GM12878 (cell line): ENCODE measurements around the gene STRA8. TPM values are rescaled to one million over a fixed set of nuclear protein-coding genes. Genes with fewer than 3 reads are reported as not detected.

ENCODE experiments used
- ATAC-seq: fragments of 200-7000 bp; cut with Tn5 transposase; 3 replicates; pipeline ENCODE4 v1.9.1; 2020; ENCODE audit warnings: mild to moderate bottlenecking, moderate library complexity
- BruUV-seq: library from RNA; stranded (reverse); fragments of 400-500 nt; replicated peaks from 2 replicates; lab custom pipeline; 2021; lab: Mats Ljungman, UMichigan
- CTCF ChIA-PET: fragments of 300-600 bp; sonication (Branson Sonifier 250); formaldehyde crosslinking; extraction: SDS; loops from one replicate; lab custom pipeline; 2021; ENCODE audit warnings: inconsistent platforms; lab: Yijun Ruan, JAX
- POLR2A ChIA-PET: fragments of 350-600 bp; formaldehyde crosslinking; extraction: SDS; loops from one replicate; lab custom pipeline; 2021; ENCODE audit warnings: inconsistent platforms; lab: Charles Lee
- RAD21 ChIA-PET: fragments of 300-600 bp; sonication (Branson Sonifier 250); formaldehyde crosslinking; loops from one replicate; lab custom pipeline; 2023; ENCODE audit warnings: antibody characterized with exemption; ENCODE audit not compliant: unreplicated experiment; lab: Charles Lee
- SMC1A ChIA-PET: fragments of 300-600 bp; sonication (Branson Sonifier 250); formaldehyde crosslinking; loops from one replicate; lab custom pipeline; 2023; ENCODE audit not compliant: unreplicated experiment, uncharacterized antibody; lab: Charles Lee
- DNase-seq: peaks from one replicate; pipeline ENCODE4 v3.0.0-alpha.2; 2011; ENCODE audit warnings: low read depth, low spot score
- FAIRE-seq: peaks from 3 replicates; lab custom pipeline; 2011; peaks lifted over from hg19 to GRCh38; lab: Jason Lieb, UNC
- H2AFZ ChIP-seq: 2 replicates; pipeline ENCODE4 v1.6.0; 2011; ENCODE audit warnings: low read depth, low read length, control low read depth; ENCODE audit not compliant: control insufficient read depth
- H3K27ac ChIP-seq: 2 replicates; pipeline ENCODE4 v1.5.1; 2011; ENCODE audit warnings: control low read depth; ENCODE audit not compliant: control insufficient read depth, insufficient read depth
- H3K27me3 ChIP-seq, 2 experiments: replicated peaks in 1 of 2; 2 replicates each; pipeline versions ENCODE4 v1.6.0 to v1.6.1; 2011; ENCODE audit warnings: low read length in 1 of 2; ENCODE audit not compliant: control insufficient read depth in 2 of 2, insufficient read depth in 2 of 2
- H3K36me3 ChIP-seq, 2 experiments: 2 replicates each; pipeline ENCODE4 v1.5.1; 2011; ENCODE audit warnings: low read length in 1 of 2; ENCODE audit not compliant: control insufficient read depth in 2 of 2, insufficient read depth in 2 of 2
- H3K4me1 ChIP-seq: 2 replicates; pipeline ENCODE4 v1.6.1; 2011; ENCODE audit warnings: mild to moderate bottlenecking, low read length, moderate library complexity, mixed read lengths; ENCODE audit not compliant: control insufficient read depth, insufficient read depth
- H3K4me2 ChIP-seq: 2 replicates; pipeline ENCODE4 v1.6.0; 2011; ENCODE audit warnings: control low read depth; ENCODE audit not compliant: control insufficient read depth, insufficient read depth
- H3K4me3 ChIP-seq: fragments of 200-600 bp; sonication (generic); 2 replicates; pipeline ENCODE4 v1.5.1; 2016
- H3K79me2 ChIP-seq: 2 replicates; pipeline ENCODE4 v1.6.0; 2011; ENCODE audit warnings: low read length; ENCODE audit not compliant: control insufficient read depth, insufficient read depth
- H3K9ac ChIP-seq: 2 replicates; pipeline ENCODE4 v1.8.0; 2011; ENCODE audit warnings: low read length, control low read depth, mixed read lengths; ENCODE audit not compliant: control insufficient read depth, insufficient read depth
- H3K9me3 ChIP-seq: replicated peaks from 3 replicates; pipeline ENCODE4 v1.5.1; 2011; ENCODE audit warnings: mild to moderate bottlenecking, low read length; ENCODE audit not compliant: control insufficient read depth, insufficient read depth
- H4K20me1 ChIP-seq: 2 replicates; pipeline ENCODE4 v1.6.0; 2011; ENCODE audit not compliant: control insufficient read depth, insufficient read depth
- EGR1 ChIP-seq, 2 experiments: IDR thresholded peaks; 1 replicate in 1 of 2; 2 replicates in 1 of 2; pipeline ENCODE4 v1.6.1; 2011 to 2012; ENCODE audit warnings: low read depth in 2 of 2, low read length in 2 of 2, borderline replicate concordance in 1 of 2, mild to moderate bottlenecking in 1 of 2, moderate library complexity in 1 of 2
- NR2C1 ChIP-seq: fragments of 450-650 bp; IDR thresholded peaks from 2 replicates; pipeline ENCODE4 v1.6.1; 2017; ENCODE audit warnings: antibody characterized with exemption, mild to moderate bottlenecking, moderate library complexity
- PAX5 ChIP-seq: IDR thresholded peaks from 2 replicates; pipeline ENCODE4 v1.6.1; 2011; ENCODE audit warnings: low read depth, low read length, borderline replicate concordance
- RUNX3 ChIP-seq: IDR thresholded peaks from 2 replicates; pipeline ENCODE4 v1.6.1; 2012; ENCODE audit warnings: low read length, inconsistent platforms
- SREBF2 ChIP-seq: IDR thresholded peaks from 2 replicates; pipeline ENCODE4 v1.6.1; 2012; ENCODE audit warnings: mild to moderate bottlenecking, low read length
- STAT1 ChIP-seq: fragments of 450-650 bp; conservative IDR thresholded peaks from 2 replicates; pipeline ENCODE4 v1.6.1; 2014; ENCODE audit warnings: antibody characterized with exemption, mild to moderate bottlenecking
- ZNF687 ChIP-seq: fragments of 450-650 bp; IDR thresholded peaks from 2 replicates; pipeline ENCODE4 v1.6.1; 2017; ENCODE audit warnings: mild to moderate bottlenecking, moderate library complexity
- WGBS: methylation state at CpG from one replicate; pipeline ENCODE4 v1.1.6; 2016; ENCODE audit warnings: low lambda C conversion rate; ENCODE audit not compliant: insufficient replicate concordance, insufficient coverage; ENCODE audit errors: missing lambda C conversion rate; 5-methylcytosine and 5-hydroxymethylcytosine counted together
- in situ Hi-C: fragments of 300-500 bp; cut with MboI; formaldehyde crosslinking; loops from 9 replicates; pipeline ENCODE4 v1.14.3; 2018; ENCODE audit warnings: mixed read lengths
- intact Hi-C: fragments of 100-400 bp; cut with micrococcal nuclease; formaldehyde crosslinking; loops from one replicate; pipeline ENCODE4 v1.14.2; 2022; ENCODE audit not compliant: unreplicated experiment
- polyA plus RNA-seq, 11 experiments: library from polyadenylated mRNA; depleted of rRNA in 4 of 11; unstranded in 6 of 11; stranded (reverse) in 5 of 11; fragments of >200 nt; fragmentation: Nextera tagmentation in 4 of 11; fragmentation: Illumina TruSeq in 1 of 11; extraction: Ambion mirVana in 4 of 11; extraction: Trizol in 1 of 11; gene quantifications; 1 replicate in 1 of 11; 2 replicates in 10 of 11; pipeline versions ENCODE4 v1.2.1 to v1.2.3, GENCODE V29; 2011 to 2016; ENCODE audit warnings: inconsistent platforms in 2 of 11, missing spikeins in 2 of 11, low read depth in 1 of 11
- total RNA-seq, 4 experiments: library from RNA; depleted of rRNA in 3 of 4; stranded (reverse); fragments of >200 nt in 3 of 4; fragmentation: Illumina TruSeq in 1 of 4; extraction: Trizol in 1 of 4; gene quantifications; 2 replicates each; pipeline versions ENCODE4 v1.2.1 to v1.2.3, GENCODE V29; 2013 to 2021
- TF ChIP-seq, protein P1 (sequence below): IDR thresholded peaks from 2 replicates; pipeline ENCODE4 v1.6.1; 2011; ENCODE audit warnings: low read depth, mild to moderate bottlenecking, low read length, moderate library complexity, borderline replicate concordance; ENCODE audit errors: extremely low read depth

The STRA8 gene
- total and polyA plus RNA-seq, 10 of the 15 experiments (the other 5 are each of a cell fraction or from before 2014, with no cell fraction given): 0.15 TPM; not detected in 9

- Histone ChIP-seq H3K27me3 (no peaks in the 10 kb centered on the region), H2AFZ (no peak overlapping the region)
- in situ Hi-C loops: no loop called here
- TF ChIP-seq SREBF2 (no peak), EGR1 (IDR thresholded peaks at IDR 0.05; ENCODE audit: borderline replicate concordance in 1 of 2, low read depth in 2 of 2, low read length in 2 of 2) (no peak), PAX5 (no peak), STAT1 (no peak), NR2C1 (no peak), RUNX3 (no peak), ZNF687 (no peak)
- TF ChIP-seq, protein P1, sequence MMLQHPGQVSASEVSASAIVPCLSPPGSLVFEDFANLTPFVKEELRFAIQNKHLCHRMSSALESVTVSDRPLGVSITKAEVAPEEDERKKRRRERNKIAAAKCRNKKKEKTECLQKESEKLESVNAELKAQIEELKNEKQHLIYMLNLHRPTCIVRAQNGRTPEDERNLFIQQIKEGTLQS: no peak
- TF ChIP-seq, all 136 proteins: peak for 0
- FAIRE-seq (no peak), ATAC-seq (no peak), DNase-seq (no peak)
- intact Hi-C loops: no loop called here
- peaks cover 4% of the 10 kb centered on the region for H3K79me2 ChIP-seq
- no peak overlapping the region for H3K9ac ChIP-seq
- 91% methylated on average over 14 of the region's 14 CpGs for WGBS
- H3K27ac ChIP-seq: no peak overlapping the region
- POLR2A ChIA-PET: interaction anchor here (0.7 to 1.4 kb wide), 6 partner anchors 9 to 274 kb away, joined by 3 to 4 read pairs (median 4); no protein-coding TSS in a partner anchor
- no TSS peak for BruUV-seq
- RAD21 ChIA-PET: no interaction called here
- H3K4me1 ChIP-seq: peaks cover 2% of the 10 kb centered on the region; the same call in 1 of the 2 replicates
- peaks cover 29 to 56% of the 10 kb centered on the region in 2 experiments for H3K36me3 ChIP-seq
- no peak overlapping the region for H3K4me2 ChIP-seq
- H3K9me3 ChIP-seq: no peaks in the 10 kb centered on the region
- CTCF ChIA-PET: interaction anchor here (0.9 to 1.1 kb wide), 2 partner anchors 9 to 10 kb away, joined by 3 to 6 read pairs; no protein-coding TSS in a partner anchor
- no peak overlapping the region for H3K4me3 ChIP-seq
- no peaks in the 10 kb centered on the region for H4K20me1 ChIP-seq
- SMC1A ChIA-PET: interaction anchor here (0.8 to 1.1 kb wide), 3 partner anchors 12 to 27 kb away, joined by 3 to 5 read pairs (median 3); no protein-coding TSS in a partner anchor
These were observed 37.5 kb upstream of the STRA8 start for GRCh38 chr7:135195968-135196629.
